ENCODE data around the gene PARD3B. TPM values are rescaled to one million over a fixed set of nuclear protein-coding genes. Genes with fewer than 3 reads are reported as not detected.

Gene PARD3B
- total and polyA plus RNA-seq, 2 of the 8 experiments (the other 6 are each of a cell fraction or from before 2014, with no cell fraction given) = 1.2 to 5.7 TPM

DNA sequence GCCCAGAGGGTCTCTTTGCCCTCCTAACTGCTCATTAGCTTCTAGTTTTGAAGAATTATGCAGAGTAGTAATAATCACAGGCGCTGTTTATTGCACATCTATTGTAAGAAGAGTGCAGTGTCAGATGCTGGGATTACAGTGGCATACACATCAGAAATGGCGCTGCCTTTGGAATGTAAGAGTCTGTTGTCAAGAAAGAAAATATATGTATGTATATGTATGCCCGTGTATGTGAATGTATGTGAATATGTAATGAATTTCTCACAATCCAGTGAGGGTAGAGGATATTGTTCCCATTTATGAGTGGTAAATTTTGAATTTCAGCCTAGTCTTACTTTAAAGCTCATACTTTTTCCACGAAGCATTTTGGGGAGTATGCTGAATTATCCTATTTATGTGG, 127.5 kb downstream of the PARD3B start:
- H4K8ac ChIP-seq (ENCODE audit: extremely low read depth, insufficient read depth, low read length) = no peak overlapping the region
- H3K79me1 ChIP-seq (ENCODE audit: low read depth, low read length) = no peaks in the 10 kb centered on the region
- H3K9me3 ChIP-seq (ENCODE audit: insufficient read depth in 2 of 2, low read depth in 1 of 2, low read length in 1 of 2) = no peaks in the 10 kb centered on the region
- no peak overlapping the region for H3K4ac ChIP-seq (replicated peaks; ENCODE audit: insufficient read length, low read depth, low read length)
- H3K9ac ChIP-seq (replicated peaks in 1 of 4; ENCODE audit: extremely low read depth in 1 of 4, low read depth in 3 of 4, low read length in 3 of 4) = no peak overlapping the region
- ChIA-PET POLR2A (ENCODE audit: partially characterized antibody) (no interaction called here), CTCF (ENCODE audit: partially characterized antibody) (interaction anchor here (0.6 to 3.0 kb wide), 3 partner anchors 19 to 1207 kb away, joined by 3 to 13 read pairs (median 3); no protein-coding TSS in a partner anchor)
- H3K14ac ChIP-seq (ENCODE audit: insufficient read length) = no peak overlapping the region
- no peak overlapping the region for H3K56ac ChIP-seq (replicated peaks; ENCODE audit: insufficient read length, low read depth, low read length)
- WGBS, 2 experiments (ENCODE audit: extremely low coverage in 1 of 2, insufficient coverage in 1 of 2, insufficient read length in 1 of 2, insufficient replicate concordance in 2 of 2, low coverage in 1 of 2, low lambda C conversion rate in 2 of 2, missing lambda C conversion rate in 1 of 2) = 71% methylated on average over 4 of the region's 4 CpGs; no CpG with 5 or more reads in 1 of the 2 experiments
- H3K4me1 ChIP-seq (replicated peaks in 1 of 4; ENCODE audit: control insufficient read depth in 3 of 4, insufficient read depth in 4 of 4, low read length in 3 of 4) = peaks cover 0 to 11% (median 1%) of the 10 kb centered on the region in 4 experiments; a peak in 2 of 7 replicates
- no peak overlapping the region for H3K4me3 ChIP-seq (ENCODE audit: extremely low read depth in 1 of 4, insufficient read depth in 2 of 4, low read depth in 3 of 4, low read length in 4 of 4)
- H2BK120ac ChIP-seq (replicated peaks; ENCODE audit: low read depth, low read length) = no peak overlapping the region
- H2AK5ac ChIP-seq (ENCODE audit: low read depth, low read length) = no peak overlapping the region
- no peak overlapping the region for H4K91ac ChIP-seq (replicated peaks; ENCODE audit: insufficient read length, low read length)
- no peak overlapping the region for H2AFZ ChIP-seq (ENCODE audit: low read length)
- FAIRE-seq = no peak
- no peak overlapping the region for H2BK20ac ChIP-seq (ENCODE audit: low read length)
- H2BK12ac ChIP-seq (ENCODE audit: low read depth, low read length) = no peak overlapping the region
- H2BK5ac ChIP-seq (ENCODE audit: low read depth, low read length) = no peak overlapping the region
- H3K79me2 ChIP-seq (ENCODE audit: control insufficient read depth in 1 of 2, insufficient read depth in 2 of 2, low read length in 2 of 2) = no peaks in the 10 kb centered on the region
- H3K4me2 ChIP-seq (ENCODE audit: insufficient read depth in 1 of 2, low read depth in 2 of 2, low read length in 2 of 2) = no peak overlapping the region
- H2BK15ac ChIP-seq (ENCODE audit: low read length) = no peak overlapping the region
- no peak overlapping the region for H4K5ac ChIP-seq (ENCODE audit: insufficient read length, low read depth, low read length)
- no peaks in the 10 kb centered on the region for H4K20me1 ChIP-seq (replicated peaks in 1 of 2; ENCODE audit: control insufficient read depth in 1 of 2, insufficient read depth in 2 of 2, low read length in 2 of 2)
- H3K36me3 ChIP-seq (ENCODE audit: control insufficient read depth in 2 of 4, insufficient read depth in 4 of 4, low read length in 3 of 4) = no peaks in the 10 kb centered on the region
- no peak overlapping the region for H3K27ac ChIP-seq (ENCODE audit: low read depth, low read length)
- no peak overlapping the region for H3K18ac ChIP-seq (ENCODE audit: extremely low read depth, low read length)
- no peak overlapping the region for H3K23ac ChIP-seq (ENCODE audit: insufficient read length)
- H3K27me3 ChIP-seq (replicated peaks in 1 of 4; ENCODE audit: control insufficient read depth in 3 of 4, extremely low read depth in 1 of 4, insufficient read depth in 3 of 4, low read length in 3 of 4) = no peaks in the 10 kb centered on the region
- no peaks in the 10 kb centered on the region for H3K23me2 ChIP-seq (ENCODE audit: low read depth, low read length)
- DNase-seq (ENCODE audit: low read depth in 1 of 2, low spot score in 2 of 2) = no peak
- TF ChIP-seq BCL11A (IDR thresholded peaks at IDR 0.05; ENCODE audit: low read depth in 2 of 2, low read length in 2 of 2) (no peak), HDAC2 (IDR thresholded peaks at IDR 0.05; ENCODE audit: borderline replicate concordance in 1 of 2, low read depth in 2 of 2, low read length in 2 of 2) (no peak), JUND (IDR thresholded peaks at IDR 0.05; ENCODE audit: low read length) (no peak), CTBP2 (IDR thresholded peaks at IDR 0.05; ENCODE audit: borderline replicate concordance, insufficient read depth, insufficient read length, low read length) (no peak), SIX5 (IDR thresholded peaks at IDR 0.05; ENCODE audit: low read depth, low read length) (no peak), TBP (IDR thresholded peaks at IDR 0.05; ENCODE audit: low read depth, low read length) (no peak), HDAC6 (IDR thresholded peaks at IDR 0.05; ENCODE audit: low read depth, low read length) (no peak), FOSL1 (IDR thresholded peaks at IDR 0.05; ENCODE audit: insufficient read depth, low read depth, low read length) (no peak)
- TF ChIP-seq, protein P1, sequence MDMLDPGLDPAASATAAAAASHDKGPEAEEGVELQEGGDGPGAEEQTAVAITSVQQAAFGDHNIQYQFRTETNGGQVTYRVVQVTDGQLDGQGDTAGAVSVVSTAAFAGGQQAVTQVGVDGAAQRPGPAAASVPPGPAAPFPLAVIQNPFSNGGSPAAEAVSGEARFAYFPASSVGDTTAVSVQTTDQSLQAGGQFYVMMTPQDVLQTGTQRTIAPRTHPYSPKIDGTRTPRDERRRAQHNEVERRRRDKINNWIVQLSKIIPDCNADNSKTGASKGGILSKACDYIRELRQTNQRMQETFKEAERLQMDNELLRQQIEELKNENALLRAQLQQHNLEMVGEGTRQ (IDR thresholded peaks at IDR 0.05; ENCODE audit: low read length) = no peak
- TF ChIP-seq, protein P2, sequence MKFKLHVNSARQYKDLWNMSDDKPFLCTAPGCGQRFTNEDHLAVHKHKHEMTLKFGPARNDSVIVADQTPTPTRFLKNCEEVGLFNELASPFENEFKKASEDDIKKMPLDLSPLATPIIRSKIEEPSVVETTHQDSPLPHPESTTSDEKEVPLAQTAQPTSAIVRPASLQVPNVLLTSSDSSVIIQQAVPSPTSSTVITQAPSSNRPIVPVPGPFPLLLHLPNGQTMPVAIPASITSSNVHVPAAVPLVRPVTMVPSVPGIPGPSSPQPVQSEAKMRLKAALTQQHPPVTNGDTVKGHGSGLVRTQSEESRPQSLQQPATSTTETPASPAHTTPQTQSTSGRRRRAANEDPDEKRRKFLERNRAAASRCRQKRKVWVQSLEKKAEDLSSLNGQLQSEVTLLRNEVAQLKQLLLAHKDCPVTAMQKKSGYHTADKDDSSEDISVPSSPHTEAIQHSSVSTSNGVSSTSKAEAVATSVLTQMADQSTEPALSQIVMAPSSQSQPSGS (IDR thresholded peaks at IDR 0.05; ENCODE audit: low read length) = no peak

Measured in H1 (cell line).